Ishikawa (cell line): ENCODE results near the gene PSD4.

ENCODE experiments used
- CEBPB ChIP-seq: IDR thresholded peaks from 2 replicates; pipeline ENCODE4 v1.6.1; 2012
- CREB1 ChIP-seq: IDR thresholded peaks from 2 replicates; pipeline ENCODE4 v1.6.1; 2012; ENCODE audit warnings: low read depth
- EGR1 ChIP-seq: IDR thresholded peaks from 2 replicates; pipeline ENCODE4 v1.6.1; 2012
- EP300 ChIP-seq: IDR thresholded peaks from 2 replicates; pipeline ENCODE4 v1.6.1; 2012; ENCODE audit warnings: borderline replicate concordance
- FOXM1 ChIP-seq: IDR thresholded peaks from 2 replicates; pipeline ENCODE4 v1.6.1; 2012; ENCODE audit warnings: low read depth, borderline replicate concordance
- MAX ChIP-seq: IDR thresholded peaks from 2 replicates; pipeline ENCODE4 v1.6.1; 2012
- NFIC ChIP-seq: IDR thresholded peaks from 2 replicates; pipeline ENCODE4 v1.6.1; 2012
- RAD21 ChIP-seq: IDR thresholded peaks from 2 replicates; pipeline ENCODE4 v1.6.1; 2012; ENCODE audit warnings: low read depth
- REST ChIP-seq: IDR thresholded peaks from 2 replicates; pipeline ENCODE4 v1.6.1; 2012; ENCODE audit warnings: low read depth, mild to moderate bottlenecking
- TAF1 ChIP-seq: IDR thresholded peaks from 2 replicates; pipeline ENCODE4 v1.6.1; 2012; ENCODE audit warnings: low read depth, mild to moderate bottlenecking
- TCF12 ChIP-seq: IDR thresholded peaks from 2 replicates; pipeline ENCODE4 v1.6.1; 2012; ENCODE audit warnings: low read depth
- TEAD4 ChIP-seq: IDR thresholded peaks from 2 replicates; pipeline ENCODE4 v1.6.1; 2012
- YY1 ChIP-seq: IDR thresholded peaks from 2 replicates; pipeline ENCODE4 v1.6.1; 2012; ENCODE audit warnings: low read depth
- ZBTB7A ChIP-seq: IDR thresholded peaks from 2 replicates; pipeline ENCODE4 v1.6.1; 2012; ENCODE audit warnings: low read depth
- TF ChIP-seq, protein P1 (sequence below): IDR thresholded peaks from 2 replicates; pipeline ENCODE4 v1.6.1; 2012

The PSD4 gene

GRCh38 chr2:113173542-113174375 lies at the start of gene PSD4:
Gene PSD4, plus strand, starts transcription at chr2:113173971. Its CDS starts 8,486 bp downstream, at chr2:113182457.
- no peak for TF ChIP-seq FOXM1
- TF ChIP-seq RAD21, result no peak
- no peak for TF ChIP-seq CEBPB
- no peak for TF ChIP-seq TAF1
- TF ChIP-seq TCF12, result no peak
- TF ChIP-seq MAX, result no peak
- no peak for TF ChIP-seq CREB1
- no peak for TF ChIP-seq ZBTB7A
- TF ChIP-seq REST, result no peak
- TF ChIP-seq YY1, result no peak
- TF ChIP-seq EGR1, result no peak
- no peak for TF ChIP-seq NFIC
- no peak for TF ChIP-seq TEAD4
- TF ChIP-seq, protein P1, sequence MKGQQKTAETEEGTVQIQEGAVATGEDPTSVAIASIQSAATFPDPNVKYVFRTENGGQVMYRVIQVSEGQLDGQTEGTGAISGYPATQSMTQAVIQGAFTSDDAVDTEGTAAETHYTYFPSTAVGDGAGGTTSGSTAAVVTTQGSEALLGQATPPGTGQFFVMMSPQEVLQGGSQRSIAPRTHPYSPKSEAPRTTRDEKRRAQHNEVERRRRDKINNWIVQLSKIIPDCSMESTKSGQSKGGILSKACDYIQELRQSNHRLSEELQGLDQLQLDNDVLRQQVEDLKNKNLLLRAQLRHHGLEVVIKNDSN, result no peak

GRCh38 chr2:113124181-113124961 lies 49.4 kb upstream of the PSD4 start:
- TF ChIP-seq TCF12 (no peak), CREB1 (no peak), ZBTB7A (no peak), TAF1 (no peak), RAD21 (no peak), NFIC (no peak), CEBPB (no peak), TEAD4 (no peak), FOXM1 (no peak), MAX (no peak), YY1 (no peak), EGR1 (no peak), REST (no peak), EP300 (no peak)
- TF ChIP-seq, protein P1, result no peak

- TF ChIP-seq RAD21 (no peak), TEAD4 (no peak), TAF1 (no peak), EGR1 (no peak), FOXM1 (no peak), EP300 (no peak), MAX (no peak), CEBPB (no peak), CREB1 (no peak), YY1 (no peak), NFIC (no peak), TCF12 (no peak), ZBTB7A (no peak), REST (no peak)
- TF ChIP-seq, protein P1, result no peak
Measured at GRCh38 chr2:113124984-113125855, 48.6 kb upstream of the PSD4 start.
